Activated naive CD8-positive, alpha-beta T cell treated with anti-CD3 and anti-CD28 coated beads for 36 hours (primary cell): ENCODE results near the gene USP17L17. TPM values are rescaled to one million over a fixed set of nuclear protein-coding genes. Genes with fewer than 3 reads are reported as not detected.
"Not testable (repeated sequence)": the region's sequence is repeated elsewhere in the genome, so short reads cannot be mapped to it uniquely, and the experiment has no call there.

Source experiments
- DNase-seq: peaks from one replicate; pipeline ENCODE4 v3.0.0; 2021
- H3K27ac Mint-ChIP-seq: one replicate; pipeline ENCODE4 v1.8.0; 2022; ENCODE audit warnings: mild to moderate bottlenecking, moderate library complexity, mixed read lengths
- H3K27me3 Mint-ChIP-seq: one replicate; pipeline ENCODE4 v1.8.0; 2022; ENCODE audit warnings: mild to moderate bottlenecking, mixed read lengths
- H3K36me3 Mint-ChIP-seq: one replicate; pipeline ENCODE4 v1.8.0; 2021; ENCODE audit warnings: mild to moderate bottlenecking, mixed read lengths
- H3K4me1 Mint-ChIP-seq: one replicate; pipeline ENCODE4 v1.8.0; 2021; ENCODE audit warnings: mixed read lengths
- H3K4me3 Mint-ChIP-seq: one replicate; pipeline ENCODE4 v1.8.0; 2022; ENCODE audit warnings: mild to moderate bottlenecking, moderate library complexity, mixed read lengths
- H3K9me3 Mint-ChIP-seq: one replicate; pipeline ENCODE4 v1.8.0; 2022; ENCODE audit warnings: mixed read lengths
- total RNA-seq, 2 experiments: library from RNA; stranded (reverse); gene quantifications; one replicate each; pipeline ENCODE4 v1.2.3, GENCODE V29; 2021

The USP17L17 gene
- total RNA-seq: not detected

- not testable (repeated sequence) for H3K36me3 Mint-ChIP-seq, H3K27me3 Mint-ChIP-seq, H3K27ac Mint-ChIP-seq, DNase-seq, H3K4me3 Mint-ChIP-seq, H3K4me1 Mint-ChIP-seq, H3K9me3 Mint-ChIP-seq
Measured at GRCh38 chr4:9243579-9243978, at the start of gene USP17L17. Gene USP17L17 (plus strand): TSS chr4:9243879. CDS start chr4:9243879, 0 bp downstream.

GRCh38 chr4:9210357-9210756 lies 33.3 kb upstream of the USP17L17 start, which contains the start of gene USP17L10:
Gene USP17L10 (plus strand): TSS chr4:9210657. CDS start chr4:9210657, 0 bp downstream.
- not testable (repeated sequence) for H3K27ac Mint-ChIP-seq, H3K4me3 Mint-ChIP-seq, H3K4me1 Mint-ChIP-seq

GRCh38 chr4:9214701-9215100 lies 29.0 kb upstream of the USP17L17 start:
- H3K4me3 Mint-ChIP-seq, H3K4me1 Mint-ChIP-seq, DNase-seq, H3K27ac Mint-ChIP-seq, H3K36me3 Mint-ChIP-seq, H3K9me3 Mint-ChIP-seq, H3K27me3 Mint-ChIP-seq: not testable (repeated sequence)

More at GRCh38 chr4:9210357-9210756, 33.3 kb upstream of the USP17L17 start, which contains the start of gene USP17L10:
- not testable (repeated sequence) for H3K9me3 Mint-ChIP-seq, DNase-seq, H3K27me3 Mint-ChIP-seq, H3K36me3 Mint-ChIP-seq

GRCh38 chr4:9215105-9215504 lies 28.6 kb upstream of the USP17L17 start, which contains the start of gene USP17L11:
Gene USP17L11 (plus strand): TSS chr4:9215405. CDS start chr4:9215405, 0 bp downstream.
- not testable (repeated sequence) for H3K4me3 Mint-ChIP-seq, H3K4me1 Mint-ChIP-seq, DNase-seq, H3K27ac Mint-ChIP-seq, H3K36me3 Mint-ChIP-seq, H3K9me3 Mint-ChIP-seq, H3K27me3 Mint-ChIP-seq

- H3K9me3 Mint-ChIP-seq, H3K4me3 Mint-ChIP-seq, DNase-seq, H3K27me3 Mint-ChIP-seq, H3K27ac Mint-ChIP-seq, H3K4me1 Mint-ChIP-seq, H3K36me3 Mint-ChIP-seq: not testable (repeated sequence)
Measured at GRCh38 chr4:9219852-9220251, 23.8 kb upstream of the USP17L17 start, which contains the start of gene USP17L12. Gene USP17L12 (plus strand): TSS chr4:9220152. CDS start chr4:9220152, 0 bp downstream.

GRCh38 chr4:9224596-9224995 lies 19.1 kb upstream of the USP17L17 start, which contains the start of gene USP17L13:
Gene USP17L13 (plus strand): TSS chr4:9224896. CDS start chr4:9224896, 0 bp downstream.
- not testable (repeated sequence) for H3K36me3 Mint-ChIP-seq, H3K4me3 Mint-ChIP-seq, DNase-seq, H3K27ac Mint-ChIP-seq, H3K9me3 Mint-ChIP-seq, H3K4me1 Mint-ChIP-seq, H3K27me3 Mint-ChIP-seq

GRCh38 chr4:9230249-9230648 lies 13.4 kb upstream of the USP17L17 start:
- H3K27me3 Mint-ChIP-seq, H3K9me3 Mint-ChIP-seq: not testable (repeated sequence)

GRCh38 chr4:9234085-9234484 lies 9.6 kb upstream of the USP17L17 start, which contains the start of gene USP17L15:
Gene USP17L15 (plus strand): TSS chr4:9234385. CDS start chr4:9234385, 0 bp downstream.
- not testable (repeated sequence) for H3K4me1 Mint-ChIP-seq, H3K36me3 Mint-ChIP-seq, H3K9me3 Mint-ChIP-seq, DNase-seq, H3K27me3 Mint-ChIP-seq, H3K4me3 Mint-ChIP-seq, H3K27ac Mint-ChIP-seq

More at GRCh38 chr4:9230249-9230648, 13.4 kb upstream of the USP17L17 start:
- not testable (repeated sequence) for H3K27ac Mint-ChIP-seq, DNase-seq, H3K36me3 Mint-ChIP-seq, H3K4me1 Mint-ChIP-seq, H3K4me3 Mint-ChIP-seq

- not testable (repeated sequence) for H3K4me1 Mint-ChIP-seq
Measured at GRCh38 chr4:9238461-9238860, 5.2 kb upstream of the USP17L17 start.

GRCh38 chr4:9247953-9248680 lies 4.4 kb downstream of the USP17L17 start, which contains the start of gene USP17L18:
Gene USP17L18 (plus strand): TSS chr4:9248630. CDS start chr4:9248630, 0 bp downstream.
- H3K4me3 Mint-ChIP-seq, H3K4me1 Mint-ChIP-seq, H3K36me3 Mint-ChIP-seq, H3K9me3 Mint-ChIP-seq, H3K27me3 Mint-ChIP-seq, DNase-seq, H3K27ac Mint-ChIP-seq: not testable (repeated sequence)

More at GRCh38 chr4:9238461-9238860, 5.2 kb upstream of the USP17L17 start:
- not testable (repeated sequence) for H3K36me3 Mint-ChIP-seq, H3K27me3 Mint-ChIP-seq, H3K27ac Mint-ChIP-seq, DNase-seq, H3K4me3 Mint-ChIP-seq, H3K9me3 Mint-ChIP-seq

- not testable (repeated sequence) for H3K4me1 Mint-ChIP-seq, H3K4me3 Mint-ChIP-seq, H3K27me3 Mint-ChIP-seq, DNase-seq, H3K36me3 Mint-ChIP-seq, H3K9me3 Mint-ChIP-seq, H3K27ac Mint-ChIP-seq
Measured at GRCh38 chr4:9253078-9253477, 9.4 kb downstream of the USP17L17 start, which contains the start of gene USP17L19. Gene USP17L19 (plus strand): TSS chr4:9253378. CDS start chr4:9253378, 0 bp downstream.

- not testable (repeated sequence) for H3K36me3 Mint-ChIP-seq, H3K4me3 Mint-ChIP-seq, H3K27ac Mint-ChIP-seq, H3K9me3 Mint-ChIP-seq, H3K27me3 Mint-ChIP-seq, H3K4me1 Mint-ChIP-seq, DNase-seq
Measured at GRCh38 chr4:9257824-9258223, 14.1 kb downstream of the USP17L17 start, which contains the start of gene USP17L20. Gene USP17L20 (plus strand): TSS chr4:9258124. CDS start chr4:9258124, 0 bp downstream.

GRCh38 chr4:9262572-9262971 lies 18.9 kb downstream of the USP17L17 start, which contains the start of gene USP17L21:
Gene USP17L21 (plus strand): TSS chr4:9262872. CDS start chr4:9262872, 0 bp downstream.
- not testable (repeated sequence) for H3K9me3 Mint-ChIP-seq, DNase-seq, H3K36me3 Mint-ChIP-seq, H3K27ac Mint-ChIP-seq, H3K27me3 Mint-ChIP-seq, H3K4me1 Mint-ChIP-seq, H3K4me3 Mint-ChIP-seq

GRCh38 chr4:9267319-9267718 lies 23.6 kb downstream of the USP17L17 start, which contains the start of gene USP17L22:
Gene USP17L22 (plus strand): TSS chr4:9267619. CDS start chr4:9267619, 0 bp downstream.
- H3K4me1 Mint-ChIP-seq, H3K4me3 Mint-ChIP-seq, DNase-seq, H3K36me3 Mint-ChIP-seq, H3K27me3 Mint-ChIP-seq, H3K9me3 Mint-ChIP-seq, H3K27ac Mint-ChIP-seq: not testable (repeated sequence)

- not testable (repeated sequence) for H3K4me1 Mint-ChIP-seq, H3K36me3 Mint-ChIP-seq, H3K27ac Mint-ChIP-seq, H3K4me3 Mint-ChIP-seq, H3K27me3 Mint-ChIP-seq, H3K9me3 Mint-ChIP-seq
- DNase-seq: peak; percentile 8
Measured at GRCh38 chr4:9271719-9272118, 28.0 kb downstream of the USP17L17 start.
